T47D (cell line): ENCODE data around the gene FARP1.

ENCODE experiments used
- DNase-seq, 2 experiments: peaks; one replicate each; pipeline versions ENCODE4 v3.0.0 to v3.0.0-alpha.2; 2011 to 2012; ENCODE audit warnings: low read depth in 1 of 2, low spot score in 1 of 2
- JUND ChIP-seq: IDR thresholded peaks from 2 replicates; pipeline ENCODE4 v1.6.1; 2012; ENCODE audit warnings: low read depth
- in situ Hi-C: cut with HindIII; loops from 2 replicates; pipeline ENCODE4 v1.10.0; 2016; ENCODE audit warnings: low sequenced_read_pairs, low pct_unique_long_range_greater_than_20kb

FARP1 gene

GRCh38 chr13:98111168-98112098 lies 31.5 kb upstream of the FARP1 start:
- in situ Hi-C loops = no loop called here
- DNase-seq = no peak
- no peak for TF ChIP-seq JUND

- in situ Hi-C loops = no loop called here
- DNase-seq = no peak
- TF ChIP-seq JUND = no peak
Measured at GRCh38 chr13:98112456-98112855, 30.4 kb upstream of the FARP1 start.

- DNase-seq = no peak
- no peak for TF ChIP-seq JUND
- in situ Hi-C loops = no loop called here
Measured at GRCh38 chr13:98118865-98119264, 24.0 kb upstream of the FARP1 start.

- TF ChIP-seq JUND = no peak
- no peak for DNase-seq
- in situ Hi-C loops = no loop called here
Measured at GRCh38 chr13:98123176-98123575, 19.7 kb upstream of the FARP1 start.

GRCh38 chr13:98129059-98129746 lies 13.7 kb upstream of the FARP1 start:
- in situ Hi-C loops = no loop called here
- TF ChIP-seq JUND = no peak
- no peak for DNase-seq

- in situ Hi-C loops = no loop called here
- no peak for DNase-seq
Measured at GRCh38 chr13:98133946-98134345, 8.9 kb upstream of the FARP1 start.

GRCh38 chr13:98134901-98135300 lies 8.0 kb upstream of the FARP1 start:
- in situ Hi-C loops = no loop called here
- DNase-seq = no peak
- TF ChIP-seq JUND = no peak

More at GRCh38 chr13:98133946-98134345, 8.9 kb upstream of the FARP1 start:
- no peak for TF ChIP-seq JUND

GRCh38 chr13:98141091-98141490 lies 1.8 kb upstream of the FARP1 start:
- no peak for TF ChIP-seq JUND
- DNase-seq = no peak
- in situ Hi-C loops = no loop called here

GRCh38 chr13:98141509-98142379 lies 1.1 kb upstream of the FARP1 start:
- no peak for DNase-seq
- in situ Hi-C loops = no loop called here
- TF ChIP-seq JUND = no peak

GRCh38 chr13:98143157-98143553 lies 261 bp downstream of the FARP1 start:
- DNase-seq = no peak

GRCh38 chr13:98143601-98144026 lies 720 bp downstream of the FARP1 start:
- in situ Hi-C loops = no loop called here
- no peak for TF ChIP-seq JUND
- DNase-seq = no peak

More at GRCh38 chr13:98143157-98143553, 261 bp downstream of the FARP1 start:
- TF ChIP-seq JUND = no peak
- in situ Hi-C loops = no loop called here

GRCh38 chr13:98144027-98144741 lies 1.3 kb downstream of the FARP1 start:
- in situ Hi-C loops = no loop called here
- no peak for DNase-seq
- no peak for TF ChIP-seq JUND
